H1 (cell line): ENCODE results near the gene MT1H.

ENCODE experiments used
- ATF2 ChIP-seq: IDR thresholded peaks from 2 replicates; pipeline ENCODE4 v1.6.1; 2012; ENCODE audit warnings: low read length, inconsistent platforms
- BCL11A ChIP-seq, 2 experiments: IDR thresholded peaks; one replicate each; pipeline ENCODE4 v1.6.1; 2011; ENCODE audit warnings: low read depth in 2 of 2, low read length in 2 of 2, mild to moderate bottlenecking in 2 of 2
- CTCF ChIP-seq, 3 experiments: IDR thresholded peaks; 1 replicate in 2 of 3; 2 replicates in 1 of 3; pipeline versions ENCODE4 v1.5.1 to v1.6.1; 2011; ENCODE audit warnings: low read length in 3 of 3, mild to moderate bottlenecking in 3 of 3, inconsistent platforms in 2 of 3, low read depth in 1 of 3, moderate library complexity in 1 of 3; ENCODE audit not compliant: insufficient read depth in 1 of 3; ENCODE audit errors: control extremely low read depth in 1 of 3
- EP300 ChIP-seq, 2 experiments: IDR thresholded peaks; 1 replicate in 1 of 2; 2 replicates in 1 of 2; pipeline ENCODE4 v1.6.1; 2011 to 2012; ENCODE audit warnings: low read depth in 2 of 2, low read length in 2 of 2, mild to moderate bottlenecking in 2 of 2, borderline replicate concordance in 1 of 2, inconsistent platforms in 1 of 2, moderate library complexity in 1 of 2
- GTF2F1 ChIP-seq: IDR thresholded peaks from 2 replicates; pipeline ENCODE4 v1.6.1; 2012; ENCODE audit warnings: low read depth, low read length, improper control_type of control experiment, borderline replicate concordance
- HDAC2 ChIP-seq, 2 experiments: fragments of 300-600 bp in 1 of 2; sonication (generic) in 1 of 2; IDR thresholded peaks; 2 replicates each; pipeline ENCODE4 v1.6.1; 2011 to 2012; ENCODE audit warnings: low read depth in 2 of 2, low read length in 2 of 2, mild to moderate bottlenecking in 2 of 2, moderate library complexity in 2 of 2, borderline replicate concordance in 1 of 2, inconsistent platforms in 1 of 2
- NRF1 ChIP-seq: IDR thresholded peaks from 2 replicates; pipeline ENCODE4 v1.6.1; 2011; ENCODE audit warnings: mild to moderate bottlenecking, low read depth, low read length, improper control_type of control experiment
- POLR2A ChIP-seq, 2 experiments: IDR thresholded peaks; 1 replicate in 1 of 2; 2 replicates in 1 of 2; pipeline ENCODE4 v1.6.1; 2011; ENCODE audit warnings: low read depth in 2 of 2, low read length in 2 of 2, mild to moderate bottlenecking in 2 of 2; ENCODE audit errors: control extremely low read depth in 1 of 2
- POLR2AphosphoS5 ChIP-seq: IDR thresholded peaks from 2 replicates; pipeline ENCODE4 v1.6.1; 2011; ENCODE audit warnings: low read depth, low read length
- RAD21 ChIP-seq, 2 experiments: IDR thresholded peaks in 1 of 2; conservative IDR thresholded peaks in 1 of 2; 2 replicates each; pipeline ENCODE4 v1.6.1; 2011; ENCODE audit warnings: low read depth in 2 of 2, low read length in 2 of 2, improper control_type of control experiment in 1 of 2, inconsistent platforms in 1 of 2, mild to moderate bottlenecking in 1 of 2, moderate library complexity in 1 of 2
- RFX5 ChIP-seq: IDR thresholded peaks from 2 replicates; pipeline ENCODE4 v1.6.1; 2011; ENCODE audit warnings: low read depth, low read length, improper control_type of control experiment, borderline replicate concordance
- SIN3A ChIP-seq, 2 experiments: IDR thresholded peaks in 1 of 2; conservative IDR thresholded peaks in 1 of 2; 2 replicates each; pipeline ENCODE4 v1.6.1; 2011 to 2012; ENCODE audit warnings: low read length in 2 of 2, improper control_type of control experiment in 1 of 2, low read depth in 1 of 2, mild to moderate bottlenecking in 1 of 2
- TAF7 ChIP-seq: optimal IDR thresholded peaks from 2 replicates; pipeline ENCODE3; 2011; ENCODE audit warnings: low read depth, mild to moderate bottlenecking, inconsistent platforms, low read length, moderate library complexity, borderline replicate concordance

GRCh38 chr16:56631197-56631596, 38.4 kb upstream of the MT1H start:
- TF ChIP-seq EP300 (IDR thresholded peaks at IDR 0.05; ENCODE audit: borderline replicate concordance in 1 of 2, low read depth in 2 of 2, low read length in 2 of 2) (no peak), HDAC2 (IDR thresholded peaks at IDR 0.05; ENCODE audit: borderline replicate concordance in 1 of 2, low read depth in 2 of 2, low read length in 2 of 2) (no peak), CTCF (IDR thresholded peaks at IDR 0.05; ENCODE audit: control extremely low read depth in 1 of 3, insufficient read depth in 1 of 3, low read depth in 1 of 3, low read length in 3 of 3) (no peak), ATF2 (no peak), GTF2F1 (no peak), POLR2A (IDR thresholded peaks at IDR 0.05; ENCODE audit: control extremely low read depth in 1 of 2, low read depth in 2 of 2, low read length in 2 of 2) (no peak), NRF1 (no peak), RAD21 (IDR thresholded peaks at IDR 0.05 in 1 of 2, conservative IDR thresholded peaks at IDR 0.05 in 1 of 2; ENCODE audit: low read depth in 2 of 2, low read length in 2 of 2) (no peak), SIN3A (conservative IDR thresholded peaks at IDR 0.05 in 1 of 2, IDR thresholded peaks at IDR 0.05 in 1 of 2; ENCODE audit: low read depth in 1 of 2, low read length in 2 of 2) (no peak), RFX5 (no peak), TAF7 (no peak), POLR2AphosphoS5 (no peak), BCL11A (IDR thresholded peaks at IDR 0.05; ENCODE audit: low read depth in 2 of 2, low read length in 2 of 2) (no peak)
